ENCODE results near the gene CLIC5.
"Not testable (repeated sequence)": the region's sequence is repeated elsewhere in the genome, so short reads cannot be mapped to it uniquely, and the experiment has no call there.

CLIC5 gene

DNA sequence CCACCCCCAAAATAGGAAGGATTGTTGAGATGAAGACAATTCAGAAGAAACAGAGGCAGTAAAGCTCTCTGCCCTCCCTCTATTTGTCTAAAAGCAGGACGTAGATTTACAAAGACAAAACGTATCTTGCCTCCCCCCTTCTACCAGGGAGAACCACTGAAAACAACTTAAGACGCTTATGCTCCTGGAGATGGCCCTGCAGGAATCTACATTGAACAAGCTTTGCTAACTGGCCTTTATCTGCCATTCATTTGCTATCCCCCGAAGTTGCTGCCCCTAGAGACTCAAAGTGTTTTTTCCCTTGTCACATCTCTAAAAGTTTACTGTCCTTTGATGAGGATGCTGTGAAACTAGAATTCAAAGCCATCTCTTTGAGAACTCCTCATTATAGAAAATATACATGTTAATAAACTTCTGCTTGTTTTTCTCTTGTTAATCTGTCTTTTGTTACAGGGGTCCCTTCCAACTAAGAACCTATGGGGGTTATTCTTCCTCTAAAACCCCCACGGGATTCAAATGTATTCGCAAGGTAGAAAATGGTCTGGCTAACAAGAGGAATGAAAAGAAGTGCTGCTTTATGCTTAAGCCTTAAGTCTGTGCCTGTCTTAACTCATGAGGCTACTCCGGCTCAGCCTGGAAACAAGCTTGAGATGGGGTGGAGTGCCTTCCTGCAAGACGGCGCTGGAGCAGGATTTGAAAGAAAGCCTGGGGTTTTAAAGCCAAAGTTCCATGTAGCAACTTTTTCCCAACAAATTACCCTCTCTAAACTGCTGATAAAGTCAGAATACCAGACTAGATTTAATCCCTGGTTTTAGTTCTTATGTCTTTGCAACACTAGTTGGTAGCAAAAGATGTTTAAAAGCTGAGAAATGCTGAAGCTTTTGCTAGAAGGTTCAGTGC, 88.0 kb downstream of the CLIC5 start:
- no peak for DNase-seq (ENCODE audit: low spot score)

DNA sequence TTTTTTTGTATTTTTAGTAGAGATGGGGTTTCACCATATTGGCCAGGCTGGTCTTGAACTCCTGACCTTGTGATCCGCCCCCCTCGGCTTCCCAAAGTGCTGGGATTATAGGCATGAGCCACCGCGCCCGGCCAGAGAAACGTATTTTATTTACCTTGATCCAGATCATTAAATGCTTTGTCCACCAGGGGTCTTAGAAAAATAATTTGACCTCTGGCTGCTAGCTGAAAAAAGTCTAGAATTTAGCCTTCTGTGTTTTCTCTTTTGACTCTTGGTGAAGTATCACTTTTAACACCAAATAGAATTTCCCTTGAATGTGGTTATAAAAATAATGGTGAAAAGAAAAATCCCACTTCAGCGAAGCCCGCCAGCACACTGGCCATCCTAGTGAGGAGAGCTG, 89.2 kb downstream of the CLIC5 start:
- DNase-seq (ENCODE audit: low spot score): not testable (repeated sequence)

DNA sequence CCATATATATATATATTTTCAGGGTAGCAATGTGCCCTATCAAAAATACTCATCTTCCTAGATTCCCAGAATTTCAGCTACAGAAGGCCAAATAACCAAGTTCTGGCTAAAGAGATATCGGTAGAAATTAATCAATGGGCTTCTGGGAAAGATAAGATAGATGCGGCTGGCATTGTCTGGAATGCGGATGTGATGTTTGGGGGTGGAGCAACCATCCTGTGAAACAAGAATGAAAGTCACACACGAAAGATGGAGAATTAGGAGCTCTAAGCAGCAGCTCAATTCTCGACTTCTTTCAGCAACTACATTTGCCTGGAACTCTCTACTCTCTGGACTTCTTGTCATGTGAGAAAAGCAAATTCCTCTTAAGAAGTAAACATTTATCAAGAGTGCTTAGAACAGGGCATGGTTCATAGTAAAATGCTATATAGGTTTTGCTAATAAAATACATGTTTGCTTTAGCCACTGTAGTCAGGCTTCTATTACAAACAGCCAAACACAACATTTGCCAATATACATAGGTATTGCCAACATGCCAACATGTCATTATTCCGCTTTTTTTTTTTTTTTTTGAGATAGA, 90.8 kb downstream of the CLIC5 start:
- no peak for DNase-seq (ENCODE audit: low spot score)

DNA sequence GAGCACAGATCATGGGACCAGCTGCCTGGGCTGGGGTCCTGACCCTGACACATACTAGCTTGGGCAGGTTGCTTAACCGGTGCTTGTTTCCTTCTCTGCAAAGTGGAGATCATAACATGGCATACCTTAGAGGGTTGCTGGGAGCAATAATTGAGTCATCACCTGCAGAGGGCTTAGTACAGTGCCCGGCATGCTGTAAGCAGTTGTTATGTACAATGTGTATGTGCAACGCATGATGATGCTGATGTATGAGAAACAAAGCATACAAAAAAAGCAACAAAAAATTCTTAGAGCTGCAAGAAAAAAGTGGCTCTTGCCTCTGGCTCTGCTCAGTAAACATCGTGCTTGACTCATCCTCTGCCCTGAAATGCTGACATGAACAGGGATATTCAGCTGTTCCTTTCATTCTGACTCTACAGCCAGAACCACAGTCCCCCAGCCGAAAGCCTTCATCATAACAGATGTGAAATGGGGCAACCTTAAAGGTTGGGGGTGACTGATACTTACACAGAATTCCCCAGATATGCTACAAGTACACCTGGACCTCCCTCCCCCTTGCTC, 91.7 kb downstream of the CLIC5 start:
- no peak for DNase-seq (ENCODE audit: low spot score)

DNA sequence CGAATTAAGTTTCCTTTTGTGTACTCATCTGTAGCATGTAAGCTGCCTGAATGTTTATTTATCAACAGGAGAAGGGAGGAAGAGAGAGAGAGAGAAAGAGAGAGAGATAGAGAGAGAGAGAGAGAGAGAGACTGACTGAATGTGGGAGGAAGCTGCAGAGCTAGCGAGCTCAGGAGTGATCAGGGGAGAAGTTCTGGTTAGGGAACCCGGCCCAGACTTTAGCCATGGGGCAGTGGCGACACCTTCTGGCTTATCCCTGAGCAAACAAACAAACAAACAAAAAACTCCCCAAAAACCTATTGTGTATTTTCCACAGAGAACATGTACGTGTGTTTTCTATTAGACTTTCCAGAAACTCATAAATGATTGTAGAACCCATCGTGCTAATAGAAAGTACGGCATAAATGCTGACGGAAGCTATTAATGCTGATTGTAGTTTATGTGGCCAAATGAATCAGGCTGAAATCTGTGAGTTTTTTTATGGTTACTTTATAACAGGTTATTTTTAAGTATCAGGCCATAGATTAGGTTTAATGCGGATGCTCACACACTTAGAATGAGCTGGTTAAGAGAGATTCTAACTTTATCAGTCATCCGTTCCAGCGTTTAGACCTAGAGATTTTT, 92.8 kb downstream of the CLIC5 start:
- DNase-seq (ENCODE audit: low spot score): peak; percentile 56

DNA sequence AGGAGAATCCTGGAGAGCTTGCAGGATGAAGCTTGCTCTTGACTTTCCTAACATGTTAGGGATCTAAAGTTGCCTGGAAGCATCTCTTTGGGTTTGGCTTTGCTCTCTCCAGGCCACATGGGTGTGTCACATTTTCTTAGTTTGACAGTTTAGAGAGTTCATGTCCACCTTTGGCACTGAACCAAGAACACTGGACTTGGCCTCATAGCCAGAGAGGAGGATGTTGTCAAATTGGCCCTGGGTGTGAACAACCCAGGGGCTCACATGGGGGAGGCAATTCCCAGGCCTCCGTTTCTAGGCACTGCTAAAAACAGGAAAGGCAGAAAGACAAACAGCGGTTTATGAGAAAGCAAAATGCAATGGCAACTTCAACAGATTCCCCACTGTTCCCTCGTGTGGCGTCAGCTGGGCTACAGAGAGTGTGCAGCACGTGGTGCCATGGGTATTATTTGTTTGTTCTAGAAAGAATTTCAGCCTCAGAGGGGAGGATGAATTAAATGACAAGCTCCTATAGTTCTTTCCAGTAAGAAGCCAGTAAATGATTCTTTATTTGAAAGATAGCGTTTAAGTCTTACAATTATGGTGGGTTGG, 93.9 kb downstream of the CLIC5 start:
- no peak for DNase-seq (ENCODE audit: low spot score)

DNA sequence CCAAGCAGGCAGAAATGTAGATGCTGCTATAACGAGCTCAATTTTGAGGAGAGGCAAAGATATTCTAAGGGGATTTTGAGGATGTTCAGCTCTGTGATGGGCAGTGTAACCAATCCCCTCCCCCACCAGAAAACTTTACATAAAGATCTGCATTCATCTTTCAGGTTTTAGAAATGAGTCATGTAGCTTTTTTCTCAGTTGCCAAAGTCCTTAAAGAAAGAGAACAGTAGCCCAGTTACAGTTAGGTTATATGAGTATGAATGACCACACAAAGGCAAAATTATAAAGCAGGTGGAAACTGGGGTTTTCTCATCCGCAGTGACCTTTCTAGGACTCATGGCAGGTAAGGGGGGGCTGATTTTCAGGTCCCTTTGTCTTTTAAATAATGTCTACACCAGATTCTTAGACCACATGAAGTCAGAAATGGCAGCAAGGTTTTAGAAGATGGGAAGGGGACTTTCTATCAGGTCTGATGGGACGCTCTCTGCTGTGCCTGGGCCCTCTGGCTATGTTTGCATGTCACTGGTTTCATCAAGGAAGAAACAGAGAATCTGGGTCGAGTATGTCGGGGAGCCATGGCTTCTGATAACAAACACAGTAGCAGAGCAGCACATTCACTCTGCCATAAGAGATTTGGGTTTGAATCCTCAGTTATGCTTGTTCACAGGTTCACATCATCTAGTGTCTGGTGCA, 94.7 kb downstream of the CLIC5 start:
- no peak for DNase-seq (ENCODE audit: low spot score)

DNA sequence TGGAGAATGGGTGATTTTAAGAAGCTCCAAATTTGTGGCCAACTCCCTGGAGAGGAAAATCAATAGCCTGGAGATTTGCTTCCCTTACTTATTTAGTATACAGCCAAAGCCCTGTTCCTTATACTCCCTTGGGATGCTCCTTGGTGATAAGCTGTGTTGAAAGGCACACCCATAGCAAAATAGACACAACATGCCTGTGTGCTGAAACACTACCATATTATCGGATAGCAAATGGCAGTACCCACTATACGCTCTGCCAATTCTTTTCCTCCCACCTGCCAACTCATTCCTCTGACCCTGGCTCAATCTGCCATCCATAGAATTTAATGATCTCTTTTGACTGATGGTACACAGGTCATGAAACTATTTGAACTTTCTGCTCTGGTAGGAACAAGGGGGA, 98.2 kb downstream of the CLIC5 start:
- DNase-seq (ENCODE audit: low spot score): no peak

DNA sequence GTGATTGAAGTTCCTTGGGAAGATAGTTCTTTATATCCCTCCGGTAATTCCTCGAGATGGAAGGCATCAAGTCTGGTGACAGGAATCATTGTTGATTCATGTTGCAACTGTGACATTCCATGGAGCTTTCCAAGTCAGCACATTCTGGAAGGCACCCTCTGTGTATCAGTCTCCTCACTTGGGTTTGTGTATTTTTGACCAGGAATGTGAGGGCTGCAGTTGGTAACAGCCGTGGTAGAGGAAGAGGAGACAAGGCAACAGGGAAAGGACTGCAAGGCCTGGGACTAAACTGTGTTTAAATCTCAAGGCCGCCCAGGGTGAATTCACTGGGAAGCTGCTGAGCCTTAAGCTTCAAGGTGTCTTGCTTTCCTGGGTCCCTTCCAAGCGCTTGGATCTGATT, 99.0 kb downstream of the CLIC5 start:
- no peak for DNase-seq (ENCODE audit: low spot score)

DNA sequence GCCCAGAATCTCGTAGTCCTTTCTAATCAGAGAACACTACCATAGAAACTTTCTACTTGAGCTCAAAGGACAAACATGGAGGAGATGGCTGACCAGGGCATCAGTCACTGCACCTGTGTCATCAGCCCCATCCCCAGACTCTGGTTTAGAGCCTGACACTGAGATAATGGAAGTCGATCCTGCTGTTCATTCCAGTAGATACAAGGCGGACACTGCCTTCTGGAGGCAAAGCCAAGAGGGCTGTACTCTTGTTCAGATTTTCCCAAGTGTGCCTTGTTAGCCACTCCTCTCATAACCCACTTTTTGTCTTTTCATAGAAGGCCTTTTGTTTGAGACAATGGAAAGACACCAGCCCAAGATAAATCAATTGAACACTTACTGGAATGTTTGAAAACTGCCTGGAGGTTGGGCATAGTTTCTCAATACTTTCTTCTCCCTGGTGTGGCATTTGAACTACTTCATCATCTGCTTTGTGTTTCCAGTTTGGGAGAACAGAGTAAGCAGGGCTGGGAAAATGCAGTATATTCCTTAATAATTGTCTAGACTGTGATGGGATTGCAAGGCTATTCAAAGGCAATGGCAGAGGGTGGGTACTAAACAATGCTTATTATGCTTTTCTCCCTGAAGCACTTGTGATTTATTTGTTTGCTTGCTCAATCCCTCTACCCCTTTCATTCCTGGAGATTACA, 99.7 kb downstream of the CLIC5 start:
- DNase-seq (ENCODE audit: low spot score): no peak

DNA sequence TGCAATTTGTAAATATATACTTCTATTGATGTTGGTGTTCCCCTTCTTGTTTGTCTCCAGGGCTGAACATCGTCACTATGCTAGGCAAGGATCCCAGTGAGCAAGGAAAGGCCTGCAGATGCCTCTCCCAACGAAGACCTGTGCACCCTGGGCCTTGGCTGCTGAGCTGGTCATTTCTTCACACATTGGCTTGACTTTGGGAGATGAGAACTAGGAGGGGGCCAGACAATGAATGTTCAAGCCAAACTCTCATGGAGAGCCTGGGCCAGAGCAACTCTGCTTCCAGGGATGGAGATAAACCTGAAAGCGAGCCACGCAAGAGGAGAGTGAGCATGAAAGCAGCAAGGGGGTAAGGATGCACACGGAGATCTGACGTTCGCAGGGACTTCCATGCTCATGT, 104.0 kb downstream of the CLIC5 start:
- no peak for DNase-seq (ENCODE audit: low spot score)

DNA sequence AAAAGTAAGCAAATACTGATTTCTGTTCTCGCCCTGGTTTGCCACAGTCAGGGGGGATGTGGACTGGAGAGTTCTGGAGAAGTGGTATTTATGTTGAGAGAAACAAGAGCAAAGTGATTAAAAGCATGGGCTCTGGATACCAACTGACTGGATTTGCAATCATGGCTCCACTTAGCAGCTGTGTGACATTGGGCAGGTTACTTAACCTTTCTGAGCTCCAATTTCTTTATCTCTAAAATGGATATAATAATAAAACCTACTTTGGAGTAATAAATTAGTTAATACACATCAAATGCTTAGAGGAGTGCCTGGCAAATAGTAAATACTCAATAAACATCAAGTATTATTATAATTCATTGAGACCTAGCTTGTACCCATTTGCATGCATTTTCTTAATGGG, 111.7 kb downstream of the CLIC5 start:
- DNase-seq (ENCODE audit: low spot score): no peak

DNA sequence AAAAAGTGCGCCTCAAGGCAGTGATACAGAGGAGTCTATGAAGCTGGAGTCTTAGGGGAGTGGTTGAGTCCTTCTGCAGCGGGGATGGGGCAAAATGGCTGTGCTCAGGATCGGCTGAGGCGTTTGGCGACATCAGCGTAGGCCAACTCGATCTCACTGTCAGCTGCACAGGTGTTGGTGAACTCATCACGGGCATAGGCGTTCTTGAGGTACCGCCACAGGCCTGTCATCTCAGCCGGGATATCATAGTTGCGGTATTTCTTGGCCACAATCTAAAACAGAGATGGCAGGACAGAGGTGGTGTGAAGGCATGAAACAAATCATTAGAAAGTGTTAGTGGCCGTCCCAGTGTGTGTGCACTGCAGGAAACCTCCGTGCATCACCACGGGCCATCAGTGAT, 112.7 kb downstream of the CLIC5 start:
- no peak for DNase-seq (ENCODE audit: low spot score)

DNA sequence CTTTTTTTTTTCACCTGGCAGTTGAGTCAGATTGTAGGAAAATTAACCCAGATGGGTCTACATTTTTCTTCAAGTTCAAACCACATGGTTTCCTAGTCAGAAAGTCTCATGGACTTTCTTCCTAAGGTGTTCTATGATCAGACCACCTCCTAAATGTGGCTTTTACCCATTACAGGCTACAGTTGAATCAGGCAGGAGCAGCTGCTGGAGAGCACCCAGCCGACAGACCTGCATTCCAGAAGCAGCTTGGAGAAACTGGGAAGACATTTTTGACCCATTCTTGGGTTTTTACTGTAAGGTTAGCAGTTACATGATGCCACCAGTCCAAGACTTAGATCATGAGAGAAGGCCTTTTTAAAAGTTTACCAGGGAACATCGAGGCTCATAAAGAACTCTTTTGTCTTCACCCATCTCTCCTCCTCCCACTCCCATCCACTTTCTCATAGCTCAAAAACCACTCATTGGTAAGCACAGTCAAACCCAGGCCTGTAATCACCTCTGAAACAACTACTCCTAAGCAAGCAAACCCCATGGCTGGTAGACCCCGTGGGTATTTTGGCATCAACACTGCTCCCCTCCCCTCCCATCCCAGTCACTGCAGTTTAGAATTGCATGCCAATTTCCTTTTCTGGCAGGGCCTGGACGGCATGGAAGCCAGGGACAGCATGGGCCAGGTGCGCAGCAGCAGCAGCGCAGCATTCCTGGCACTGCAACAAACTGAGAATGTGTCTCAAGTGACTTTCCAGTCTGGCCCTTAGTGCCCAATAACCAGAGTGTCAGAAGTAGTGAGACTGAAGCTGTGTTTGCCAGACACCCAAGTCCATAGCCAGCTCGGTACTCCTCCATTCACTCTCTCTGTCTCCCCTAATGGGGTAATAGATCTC, 113.7 kb downstream of the CLIC5 start:
- no peak for DNase-seq (ENCODE audit: low spot score)

DNA sequence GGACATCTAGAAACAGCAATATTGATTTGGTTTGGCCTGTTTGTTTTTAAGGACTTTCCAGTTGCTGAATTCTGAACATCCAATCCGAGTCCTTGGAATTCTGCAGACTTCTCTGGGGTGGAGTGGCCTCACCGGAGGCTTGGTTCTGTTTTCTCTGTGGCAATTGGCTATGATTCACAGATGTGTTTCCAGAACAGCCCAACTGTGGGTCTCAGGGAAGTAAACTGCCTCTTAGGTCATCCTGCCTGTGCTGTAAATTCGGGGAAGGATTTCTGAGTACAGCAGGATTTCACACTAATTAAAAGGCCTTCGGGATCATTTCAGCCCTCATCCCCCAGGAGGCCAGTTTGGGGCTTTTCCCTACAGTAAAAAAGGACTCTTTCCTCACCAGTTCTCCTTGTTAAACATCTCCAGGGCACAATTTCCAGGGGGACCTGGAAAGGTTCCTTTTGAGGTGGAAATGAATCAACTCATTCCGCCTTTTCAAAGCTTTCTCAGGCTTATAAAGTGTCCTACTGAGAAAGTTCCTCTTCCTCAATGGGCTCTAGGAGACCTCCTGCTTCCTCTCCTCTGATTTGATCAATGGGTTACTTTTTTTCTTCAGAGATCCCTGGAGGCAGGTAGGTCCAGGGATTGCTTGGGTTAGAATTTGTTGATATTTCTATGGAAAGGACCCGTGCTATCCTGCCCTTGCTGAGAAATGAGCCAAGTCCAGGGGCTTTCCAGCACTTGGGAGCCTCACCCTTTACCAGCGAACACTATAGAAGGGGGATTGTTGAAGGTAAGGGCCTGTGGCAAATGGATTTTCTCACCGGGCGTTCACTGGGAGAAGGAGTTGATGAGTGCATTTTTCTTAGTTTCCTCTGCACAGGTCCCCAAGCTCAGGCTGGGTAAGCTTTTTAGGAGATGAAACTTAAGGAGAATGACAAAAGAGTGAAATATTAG, 114.6 kb downstream of the CLIC5 start:
- no peak for DNase-seq (ENCODE audit: low spot score)

DNA sequence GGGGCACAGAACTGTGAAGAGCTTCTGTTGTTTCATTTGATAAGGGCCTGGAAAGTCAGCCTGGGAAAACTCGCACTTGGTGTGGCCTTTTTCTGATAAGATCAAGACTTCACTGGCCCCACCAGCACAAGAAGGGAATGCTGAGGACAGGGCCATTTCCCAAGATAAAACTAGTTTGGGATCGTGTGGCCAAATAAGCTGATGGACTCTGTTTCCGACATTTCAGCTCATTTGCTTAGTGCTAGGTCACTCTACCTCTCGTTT, 116.0 kb downstream of the CLIC5 start:
- no peak for DNase-seq (ENCODE audit: low spot score)

DNA sequence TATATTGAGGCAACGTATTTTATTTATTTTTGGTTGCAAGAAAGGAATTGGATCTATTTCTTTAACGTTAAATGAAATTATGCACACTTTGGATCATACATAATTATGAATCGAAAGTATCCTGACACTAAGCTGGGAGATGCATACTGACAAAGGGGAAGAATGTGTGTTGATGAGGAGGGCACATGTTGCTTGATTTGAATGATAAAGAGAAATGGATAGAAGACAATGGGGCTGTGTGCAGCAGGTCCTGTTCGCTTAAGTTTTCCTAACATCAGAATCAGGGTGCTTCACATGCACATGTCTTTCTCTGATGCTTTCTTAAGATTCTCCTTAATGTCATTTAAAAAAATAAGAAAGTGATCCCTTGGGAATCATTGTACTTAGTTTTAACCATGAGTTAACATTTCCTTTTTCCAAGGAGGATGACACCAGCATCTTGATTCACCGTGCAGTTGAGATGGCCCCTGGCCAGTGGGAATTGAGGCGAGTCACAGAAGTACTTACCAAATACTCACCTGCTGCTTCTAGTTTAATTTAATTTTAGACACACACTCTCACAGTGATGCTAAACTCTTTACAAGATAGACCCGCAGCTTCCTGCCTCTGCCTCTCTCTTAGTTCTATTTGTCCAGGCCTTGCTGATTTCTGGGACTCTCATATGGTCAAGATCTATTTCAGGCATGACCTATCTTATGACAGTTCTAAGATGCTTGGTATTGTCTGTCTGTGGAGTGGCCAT, 116.5 kb downstream of the CLIC5 start:
- DNase-seq (ENCODE audit: low spot score): no peak

DNA sequence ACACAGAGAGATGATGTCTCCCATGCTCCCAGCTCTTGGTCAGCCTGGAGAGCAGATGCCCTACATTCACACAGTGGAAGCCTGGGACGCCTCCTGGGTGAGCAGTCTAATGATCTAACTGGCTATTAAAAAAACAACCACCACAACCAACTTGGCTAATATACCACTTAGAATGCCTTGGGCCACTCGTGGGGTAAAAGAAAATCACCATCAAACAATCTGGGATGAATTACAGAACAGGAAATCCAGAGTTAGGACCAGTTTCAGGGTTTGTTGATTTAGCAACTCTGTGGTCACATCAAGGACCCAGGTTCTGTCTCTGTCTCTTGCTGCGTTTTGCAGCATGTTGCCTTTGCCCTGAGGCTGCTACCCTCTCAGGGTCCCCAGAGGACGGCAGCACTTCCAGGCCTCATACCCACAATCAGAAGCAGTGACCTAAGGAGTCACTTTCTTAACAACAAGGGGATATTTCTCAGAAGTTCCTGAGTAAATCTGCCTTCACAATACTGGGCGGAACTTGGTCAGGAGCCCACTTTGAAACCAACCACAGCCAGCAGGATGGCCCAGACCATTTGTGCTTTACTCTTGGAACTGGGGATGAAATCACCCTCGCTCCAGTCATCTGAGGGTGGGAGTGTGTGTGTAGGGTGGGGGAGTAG, 118.7 kb downstream of the CLIC5 start:
- DNase-seq (ENCODE audit: low spot score): no peak

Data from NAMALWA (cell line).